ENCODE measurements around the gene VASN.

The VASN gene

GRCh38 chr16:4373356-4373908, 1.8 kb downstream of the VASN start:
- no peak for DNase-seq

- no peak for DNase-seq
Measured at GRCh38 chr16:4373909-4374742, 2.5 kb downstream of the VASN start.

GRCh38 chr16:4375717-4376116, 4.1 kb downstream of the VASN start:
- DNase-seq: no peak

GRCh38 chr16:4376126-4376892, 4.7 kb downstream of the VASN start:
- no peak for DNase-seq

GRCh38 chr16:4376893-4377572, 5.4 kb downstream of the VASN start:
- DNase-seq: no peak

- no peak for DNase-seq
Measured at GRCh38 chr16:4377573-4378154, 6.0 kb downstream of the VASN start.

GRCh38 chr16:4378161-4378666, 6.6 kb downstream of the VASN start:
- DNase-seq: no peak

GRCh38 chr16:4378999-4379690, 7.5 kb downstream of the VASN start:
- DNase-seq: no peak

- DNase-seq: no peak
Measured at GRCh38 chr16:4380119-4381063, 8.7 kb downstream of the VASN start.

GRCh38 chr16:4381072-4381934, 9.7 kb downstream of the VASN start:
- no peak for DNase-seq

GRCh38 chr16:4381935-4382794, 10.5 kb downstream of the VASN start:
- no peak for DNase-seq

GRCh38 chr16:4382795-4383357, 11.2 kb downstream of the VASN start:
- no peak for DNase-seq

GRCh38 chr16:4383591-4384444, 12.2 kb downstream of the VASN start:
- DNase-seq: no peak

GRCh38 chr16:4384509-4384942, 12.9 kb downstream of the VASN start:
- DNase-seq: no peak

- DNase-seq: no peak
Measured at GRCh38 chr16:4385066-4385788, 13.6 kb downstream of the VASN start.

GRCh38 chr16:4385789-4386450, 14.3 kb downstream of the VASN start:
- DNase-seq: no peak
